Omental fat pad (tissue), 4 donors: ENCODE results near the gene FFAR2. TPM values are rescaled to one million over a fixed set of nuclear protein-coding genes. Genes with fewer than 3 reads are reported as not detected.
A peak's percentile ranks its signal among the peaks of the same experiment; 100 is the strongest.

Experiments
- ATAC-seq: fragments of 150-250 bp; one replicate; pipeline ENCODE4 v1.9.1; 2016; ENCODE audit warnings: mild to moderate bottlenecking, moderate library complexity; ENCODE audit not compliant: low FRiP score
- DNase-seq: peaks from one replicate; pipeline ENCODE4 v3.0.0-alpha.2; 2019; ENCODE audit warnings: low spot score
- total RNA-seq, 4 donors: library from RNA; depleted of rRNA; stranded (reverse); fragments of >200 nt; gene quantifications; one replicate each; pipeline ENCODE4 v1.1.0, GENCODE V29; 2016
- TF ChIP-seq, protein P1 (sequence below), 3 donors: fragments of 450-650 bp; IDR thresholded peaks; one replicate each; pipeline ENCODE4 v1.5.1; 2016 to 2017; ENCODE audit warnings: antibody characterized with exemption in 3 of 3, mild to moderate bottlenecking in 3 of 3, moderate library complexity in 2 of 3

Gene FFAR2
- total RNA-seq, 4 donors from 2014 or later = 0.46 to 4.4 (median 0.80) TPM

DNA sequence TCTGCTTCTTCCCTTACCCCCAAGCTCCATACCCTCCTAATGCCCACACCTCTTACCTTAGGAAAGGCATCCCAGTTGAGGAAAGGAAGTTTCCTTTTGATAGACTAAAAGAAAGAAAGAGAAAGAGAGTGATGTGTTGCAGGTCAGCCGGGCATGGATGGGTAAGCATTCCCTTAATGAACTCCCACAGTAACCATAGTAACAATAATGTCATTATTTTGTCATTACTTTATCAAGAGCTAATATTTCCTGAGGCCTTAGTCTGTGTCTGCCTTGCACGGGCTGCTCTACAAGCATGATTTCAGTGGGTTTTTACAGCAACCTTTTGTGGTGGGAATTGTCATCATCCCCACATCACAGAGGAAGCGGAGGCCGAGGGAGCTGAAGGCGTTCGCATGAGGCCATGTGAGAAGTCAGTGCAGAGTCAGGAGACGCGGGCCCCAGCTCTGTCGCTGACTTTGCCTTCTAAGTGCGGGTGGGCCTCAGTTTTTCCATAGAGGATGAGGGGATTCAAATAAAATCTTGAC lies 39.7 kb downstream of the FFAR2 start:
- TF ChIP-seq, protein P1, sequence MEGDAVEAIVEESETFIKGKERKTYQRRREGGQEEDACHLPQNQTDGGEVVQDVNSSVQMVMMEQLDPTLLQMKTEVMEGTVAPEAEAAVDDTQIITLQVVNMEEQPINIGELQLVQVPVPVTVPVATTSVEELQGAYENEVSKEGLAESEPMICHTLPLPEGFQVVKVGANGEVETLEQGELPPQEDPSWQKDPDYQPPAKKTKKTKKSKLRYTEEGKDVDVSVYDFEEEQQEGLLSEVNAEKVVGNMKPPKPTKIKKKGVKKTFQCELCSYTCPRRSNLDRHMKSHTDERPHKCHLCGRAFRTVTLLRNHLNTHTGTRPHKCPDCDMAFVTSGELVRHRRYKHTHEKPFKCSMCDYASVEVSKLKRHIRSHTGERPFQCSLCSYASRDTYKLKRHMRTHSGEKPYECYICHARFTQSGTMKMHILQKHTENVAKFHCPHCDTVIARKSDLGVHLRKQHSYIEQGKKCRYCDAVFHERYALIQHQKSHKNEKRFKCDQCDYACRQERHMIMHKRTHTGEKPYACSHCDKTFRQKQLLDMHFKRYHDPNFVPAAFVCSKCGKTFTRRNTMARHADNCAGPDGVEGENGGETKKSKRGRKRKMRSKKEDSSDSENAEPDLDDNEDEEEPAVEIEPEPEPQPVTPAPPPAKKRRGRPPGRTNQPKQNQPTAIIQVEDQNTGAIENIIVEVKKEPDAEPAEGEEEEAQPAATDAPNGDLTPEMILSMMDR (IDR thresholded peaks at IDR 0.05) = no peak
- ATAC-seq (no peak), DNase-seq (no peak)

DNA sequence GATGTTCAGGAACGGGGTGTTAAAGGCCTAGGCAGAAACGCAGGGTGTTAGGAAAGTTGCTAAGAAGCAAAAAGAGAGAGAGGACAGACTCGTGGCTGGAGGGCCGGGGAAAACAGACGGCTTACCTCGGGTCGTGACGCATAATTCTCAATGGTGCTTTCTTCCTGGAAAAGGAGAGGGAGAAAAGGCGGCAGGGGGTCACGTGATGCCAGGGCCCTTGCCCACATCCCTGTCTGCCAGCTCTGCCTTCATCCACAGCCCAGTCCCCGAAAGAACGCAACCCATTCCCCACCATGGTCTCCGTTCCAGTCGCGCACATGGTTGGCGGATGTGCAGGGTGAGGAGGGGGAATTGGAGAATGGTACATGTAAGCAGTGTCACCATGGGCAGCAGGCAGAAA lies 40.6 kb downstream of the FFAR2 start:
- DNase-seq = no peak
- ATAC-seq = no peak
- TF ChIP-seq, protein P1 (IDR thresholded peaks at IDR 0.05) = no peak

DNA sequence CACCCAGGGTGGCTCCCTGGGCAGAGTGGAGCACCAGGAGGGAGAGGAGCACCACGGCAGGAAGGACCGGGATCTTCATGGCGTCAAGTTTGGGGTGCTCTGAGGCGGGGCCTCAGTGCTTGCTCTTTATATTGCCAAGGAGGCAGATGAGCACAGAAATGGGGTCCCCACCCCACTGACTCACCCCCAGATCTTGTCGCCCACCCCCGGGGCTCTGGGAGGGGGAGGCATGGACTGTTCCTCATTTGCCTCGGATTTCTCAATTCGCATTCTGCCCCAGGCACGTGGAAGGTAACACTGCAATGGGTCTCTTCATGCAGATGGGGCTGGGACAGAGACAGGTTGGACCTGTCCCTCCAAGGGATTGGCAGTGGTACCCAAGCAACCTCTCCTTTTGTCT lies 42.3 kb downstream of the FFAR2 start, which contains the start of gene KRTDAP:
KRTDAP (minus strand) TSS at position 101 of the 400 bp plus-strand sequence; CDS start at position 79, 22 bp downstream.
- DNase-seq = no peak
- TF ChIP-seq, protein P1 (IDR thresholded peaks at IDR 0.05) = no peak
- ATAC-seq = no peak

DNA sequence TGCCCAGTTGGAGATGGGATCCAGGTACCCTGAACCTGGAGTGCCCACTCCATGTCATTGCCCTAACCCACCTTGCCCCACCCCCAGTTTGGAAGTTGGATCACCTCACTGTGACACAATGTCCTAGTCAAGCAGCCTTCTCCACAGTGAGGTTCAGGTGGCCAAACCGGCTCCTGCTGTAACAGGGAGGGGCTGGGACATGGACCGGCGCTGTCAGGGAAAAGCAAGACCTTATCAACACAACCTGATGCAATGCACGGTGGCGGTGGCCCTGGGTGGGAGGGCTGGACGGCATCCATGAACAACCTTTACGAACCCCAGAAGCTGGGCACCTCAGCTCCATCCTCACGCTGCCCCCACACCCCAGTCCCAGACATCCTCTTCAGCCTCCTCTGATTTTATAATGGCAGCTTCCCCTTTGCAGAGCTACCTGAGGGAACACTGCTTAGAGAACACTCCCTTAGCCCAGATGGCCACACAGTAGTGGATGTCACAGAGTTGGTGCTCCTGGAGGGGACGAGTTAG lies 43.8 kb downstream of the FFAR2 start:
- ATAC-seq (no peak), DNase-seq (no peak)
- TF ChIP-seq, protein P1 (IDR thresholded peaks at IDR 0.05) = no peak

DNA sequence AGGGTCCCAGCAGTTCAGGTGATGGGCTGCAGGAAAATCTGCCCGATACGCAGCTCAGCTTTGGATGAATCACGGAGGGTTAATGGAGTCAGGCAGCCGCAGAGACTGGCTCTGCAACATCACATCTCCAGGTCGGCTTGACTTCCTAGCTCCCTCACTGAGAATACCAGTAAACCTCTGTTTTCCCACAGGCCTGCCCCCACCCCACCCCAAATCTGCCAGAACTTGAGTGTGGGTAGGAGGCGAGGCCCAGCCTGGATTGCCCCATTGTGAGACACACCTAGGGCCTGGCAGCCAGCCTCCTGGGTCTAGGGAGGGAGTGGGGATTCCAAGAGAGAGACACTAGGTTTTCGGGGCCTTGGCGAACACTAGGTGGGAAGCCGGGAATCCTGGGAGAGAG lies 45.9 kb downstream of the FFAR2 start:
- TF ChIP-seq, protein P1 (IDR thresholded peaks at IDR 0.05) = no peak
- DNase-seq = no peak

DNA sequence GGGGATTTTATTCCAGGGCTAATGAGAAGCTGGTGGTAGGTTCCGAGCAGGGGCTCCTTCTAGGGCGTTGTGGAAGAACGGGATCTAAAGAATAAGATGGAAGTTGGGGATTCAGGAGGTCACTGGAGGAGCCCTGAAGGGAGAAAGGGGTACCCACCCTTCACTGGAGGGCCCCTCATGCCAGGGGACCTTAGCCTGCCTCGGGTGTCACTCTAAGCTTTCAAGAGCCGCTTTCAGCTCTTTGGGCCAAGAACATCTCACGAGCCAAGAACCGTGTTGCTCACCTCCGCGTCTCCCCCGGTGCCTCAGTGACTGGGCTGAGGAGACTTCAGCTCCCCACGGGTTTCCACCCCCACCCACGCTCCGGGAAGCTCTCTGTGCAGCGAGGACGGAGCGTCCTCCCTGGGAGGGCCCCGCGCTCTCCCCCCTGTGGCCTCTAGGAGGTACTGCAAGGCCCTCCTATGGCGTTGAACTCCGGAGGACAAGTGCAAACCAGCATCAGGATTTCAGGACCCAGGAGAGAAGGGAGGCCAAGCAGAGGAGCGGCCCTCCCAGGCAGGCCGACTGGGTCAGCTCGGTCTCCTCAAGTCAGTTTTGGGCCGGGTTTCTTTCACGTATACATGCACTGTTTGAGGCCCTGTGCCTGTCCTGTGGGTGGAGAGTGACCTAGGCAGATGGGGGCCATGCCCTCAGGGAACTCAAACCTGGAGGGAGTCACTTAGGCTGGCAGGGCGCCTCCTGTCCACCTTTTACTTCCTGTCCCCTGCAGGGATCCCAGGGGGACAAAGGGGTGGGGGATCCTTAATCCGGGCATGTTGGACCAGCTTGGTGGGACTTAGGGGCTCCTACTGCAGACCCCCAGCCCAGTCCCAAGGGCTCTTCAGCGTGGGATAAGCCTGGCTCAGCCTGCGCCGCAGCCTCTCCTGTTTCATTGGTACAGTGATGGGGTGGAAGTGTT lies 47.3 kb downstream of the FFAR2 start:
- DNase-seq (no peak), ATAC-seq (peak; percentile 90)
- TF ChIP-seq, protein P1 (IDR thresholded peaks at IDR 0.05) = peak in 2 of 3 donors; percentile 84 to 86

More for the DNA sequence above, 45.9 kb downstream of the FFAR2 start:
- ATAC-seq = no peak
